ENCODE results near the gene MAST2.

- no peak for TF ChIP-seq CTCF (IDR thresholded peaks at IDR 0.05)
- no peak for TF ChIP-seq POLR2A (IDR thresholded peaks at IDR 0.05)
- no peak for TF ChIP-seq POLR2AphosphoS5 (IDR thresholded peaks at IDR 0.05)
Measured at GRCh38 chr1:45974541-45975269, 171.3 kb downstream of the MAST2 start.

Data from breast epithelium (tissue), 3 donors.